Ovary (tissue), 3 donors: ENCODE data around the gene SSUH2.

Experiments
- EP300 ChIP-seq: sonication (generic); formaldehyde crosslinking; IDR thresholded peaks from one replicate; pipeline ENCODE4 v1.6.1; 2017; ENCODE audit warnings: antibody characterized with exemption
- POLR2A ChIP-seq: fragments of 450-650 bp; IDR thresholded peaks from one replicate; pipeline ENCODE4 v1.6.1; 2017; ENCODE audit warnings: antibody characterized with exemption, mild to moderate bottlenecking, moderate library complexity
- TF ChIP-seq, protein P1 (sequence below), 3 donors: fragments of 450-650 bp in 2 of 3; fragments of 200-600 bp in 1 of 3; IDR thresholded peaks; one replicate each; pipeline versions ENCODE4 v1.5.1 to v1.8.0; 2016 to 2022; ENCODE audit warnings: antibody characterized with exemption in 3 of 3, mild to moderate bottlenecking in 1 of 3
- donor health status: DM: no; HTN: no; CAD: no.

DNA sequence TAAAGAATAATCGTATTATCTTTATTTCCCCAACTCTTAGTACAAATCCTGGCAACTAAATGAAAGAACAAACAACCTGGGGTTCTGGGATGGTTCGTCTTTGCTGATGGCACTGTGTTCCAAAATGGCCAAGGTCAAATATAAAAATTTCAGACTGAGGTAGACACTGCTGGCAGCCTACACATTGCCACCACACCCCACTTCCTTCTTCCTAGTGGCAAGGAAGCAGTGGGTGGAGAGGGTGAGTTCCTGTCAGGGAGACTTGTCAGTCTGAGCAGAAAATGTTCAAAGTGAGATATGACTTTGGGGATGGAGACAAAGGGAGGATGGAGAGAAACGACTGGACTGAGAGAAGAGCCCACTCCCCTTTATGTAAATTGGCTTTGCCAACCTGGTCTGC is 73.3 kb downstream of the SSUH2 start:
- TF ChIP-seq, protein P1, sequence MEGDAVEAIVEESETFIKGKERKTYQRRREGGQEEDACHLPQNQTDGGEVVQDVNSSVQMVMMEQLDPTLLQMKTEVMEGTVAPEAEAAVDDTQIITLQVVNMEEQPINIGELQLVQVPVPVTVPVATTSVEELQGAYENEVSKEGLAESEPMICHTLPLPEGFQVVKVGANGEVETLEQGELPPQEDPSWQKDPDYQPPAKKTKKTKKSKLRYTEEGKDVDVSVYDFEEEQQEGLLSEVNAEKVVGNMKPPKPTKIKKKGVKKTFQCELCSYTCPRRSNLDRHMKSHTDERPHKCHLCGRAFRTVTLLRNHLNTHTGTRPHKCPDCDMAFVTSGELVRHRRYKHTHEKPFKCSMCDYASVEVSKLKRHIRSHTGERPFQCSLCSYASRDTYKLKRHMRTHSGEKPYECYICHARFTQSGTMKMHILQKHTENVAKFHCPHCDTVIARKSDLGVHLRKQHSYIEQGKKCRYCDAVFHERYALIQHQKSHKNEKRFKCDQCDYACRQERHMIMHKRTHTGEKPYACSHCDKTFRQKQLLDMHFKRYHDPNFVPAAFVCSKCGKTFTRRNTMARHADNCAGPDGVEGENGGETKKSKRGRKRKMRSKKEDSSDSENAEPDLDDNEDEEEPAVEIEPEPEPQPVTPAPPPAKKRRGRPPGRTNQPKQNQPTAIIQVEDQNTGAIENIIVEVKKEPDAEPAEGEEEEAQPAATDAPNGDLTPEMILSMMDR (IDR thresholded peaks at IDR 0.05): no peak
- TF ChIP-seq EP300 (no peak), POLR2A (no peak)
